ENCODE measurements around the gene ITGA1. TPM values are rescaled to one million over a fixed set of nuclear protein-coding genes. Genes with fewer than 3 reads are reported as not detected.
A peak's percentile ranks its signal among the peaks of the same experiment; 100 is the strongest.

ITGA1 gene
- total RNA-seq, 1 experiment from 2014 or later: 4.0 TPM

DNA sequence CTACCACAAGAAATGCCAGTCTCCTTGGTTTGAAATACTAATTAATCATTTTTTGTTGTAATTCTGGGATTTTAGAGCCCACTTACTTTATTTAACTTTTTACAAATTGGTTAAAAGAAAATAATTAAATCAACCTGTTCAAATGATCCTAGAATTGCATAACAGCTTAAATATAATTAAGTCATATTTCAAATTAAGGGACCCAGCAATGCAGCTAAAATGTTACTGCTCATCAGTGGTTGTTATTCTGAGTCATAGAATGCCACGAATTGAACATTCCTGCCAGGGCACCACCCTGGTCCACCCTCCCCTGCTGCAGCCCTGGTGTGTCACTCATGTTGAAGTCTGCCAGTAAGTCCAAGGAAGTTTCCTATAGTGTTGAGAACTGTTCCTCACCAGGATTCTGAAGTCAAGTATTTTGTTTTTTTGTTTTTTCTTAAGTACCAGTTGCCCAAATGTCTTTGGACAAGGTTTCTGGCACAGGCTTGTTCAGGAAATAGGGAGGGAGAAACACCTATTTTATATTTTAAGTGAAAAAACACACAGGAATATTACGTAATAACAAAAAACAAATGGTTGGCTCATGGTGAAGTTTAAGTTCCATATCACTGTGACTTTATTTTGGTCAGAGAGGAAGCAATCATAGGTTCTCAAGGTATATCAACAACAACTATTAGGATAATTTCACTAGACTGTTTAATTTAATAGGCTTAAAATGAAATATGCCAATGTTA lies 4.3 kb upstream of the ITGA1 start:
- H4K20me1 ChIP-seq (ENCODE audit: insufficient read depth): no peaks in the 10 kb centered on the region
- peaks cover 21% of the 10 kb centered on the region for H3K4me1 ChIP-seq (replicated peaks; ENCODE audit: insufficient read depth)
- POLR2A ChIA-PET (ENCODE audit: unreplicated experiment): no interaction called here
- intact Hi-C loops (cut with micrococcal nuclease; ENCODE audit: unreplicated experiment): no loop called here
- no TSS peak for BruUV-seq (replicated peaks)
- H3F3A ChIP-seq (ENCODE audit: insufficient read depth, low read depth): peaks cover 14% of the 10 kb centered on the region; the same call in 1 of the 2 replicates
- H3K27me3 ChIP-seq (ENCODE audit: insufficient read depth, low read depth): no peaks in the 10 kb centered on the region
- H3K79me2 ChIP-seq (ENCODE audit: low read depth): no peaks in the 10 kb centered on the region
- DNase-seq: peak in 1 of 2 experiments; percentile 56
- CTCF ChIA-PET: no interaction called here
- no peak overlapping the region for H3K4me2 ChIP-seq
- H3K36me3 ChIP-seq (ENCODE audit: low read depth): no peaks in the 10 kb centered on the region
- H3K9me2 ChIP-seq (ENCODE audit: insufficient read depth): no peaks in the 10 kb centered on the region
- no peak overlapping the region for H2AFZ ChIP-seq
- TF ChIP-seq, protein P1, sequence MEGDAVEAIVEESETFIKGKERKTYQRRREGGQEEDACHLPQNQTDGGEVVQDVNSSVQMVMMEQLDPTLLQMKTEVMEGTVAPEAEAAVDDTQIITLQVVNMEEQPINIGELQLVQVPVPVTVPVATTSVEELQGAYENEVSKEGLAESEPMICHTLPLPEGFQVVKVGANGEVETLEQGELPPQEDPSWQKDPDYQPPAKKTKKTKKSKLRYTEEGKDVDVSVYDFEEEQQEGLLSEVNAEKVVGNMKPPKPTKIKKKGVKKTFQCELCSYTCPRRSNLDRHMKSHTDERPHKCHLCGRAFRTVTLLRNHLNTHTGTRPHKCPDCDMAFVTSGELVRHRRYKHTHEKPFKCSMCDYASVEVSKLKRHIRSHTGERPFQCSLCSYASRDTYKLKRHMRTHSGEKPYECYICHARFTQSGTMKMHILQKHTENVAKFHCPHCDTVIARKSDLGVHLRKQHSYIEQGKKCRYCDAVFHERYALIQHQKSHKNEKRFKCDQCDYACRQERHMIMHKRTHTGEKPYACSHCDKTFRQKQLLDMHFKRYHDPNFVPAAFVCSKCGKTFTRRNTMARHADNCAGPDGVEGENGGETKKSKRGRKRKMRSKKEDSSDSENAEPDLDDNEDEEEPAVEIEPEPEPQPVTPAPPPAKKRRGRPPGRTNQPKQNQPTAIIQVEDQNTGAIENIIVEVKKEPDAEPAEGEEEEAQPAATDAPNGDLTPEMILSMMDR (conservative IDR thresholded peaks at IDR 0.05): no peak
- no peak for TF ChIP-seq EZH2 (IDR thresholded peaks at IDR 0.05; ENCODE audit: low read depth)
- no peaks in the 10 kb centered on the region for H3K9me3 ChIP-seq (ENCODE audit: insufficient read depth, low read depth)
- no peak overlapping the region for H3K4me3 ChIP-seq
- no peak overlapping the region for H3K27ac ChIP-seq

- H2AFZ ChIP-seq: no peak overlapping the region
- ChIA-PET POLR2A (ENCODE audit: unreplicated experiment) (no interaction called here), CTCF (no interaction called here)
- H3K9me3 ChIP-seq (ENCODE audit: insufficient read depth, low read depth): no peaks in the 10 kb centered on the region
- no peak overlapping the region for H3K27ac ChIP-seq
- no peaks in the 10 kb centered on the region for H3K79me2 ChIP-seq (ENCODE audit: low read depth)
- peaks cover 29% of the 10 kb centered on the region for H3K4me1 ChIP-seq (replicated peaks; ENCODE audit: insufficient read depth)
- no peaks in the 10 kb centered on the region for H3K27me3 ChIP-seq (ENCODE audit: insufficient read depth, low read depth)
- intact Hi-C loops (cut with micrococcal nuclease; ENCODE audit: unreplicated experiment): loop anchor here (5.0 kb wide), 2 partner anchors 203 to 313 kb away; partner anchors contain the start of gene ITGA2
- H3K4me2 ChIP-seq: no peak overlapping the region
- H3K9me2 ChIP-seq (ENCODE audit: insufficient read depth): no peaks in the 10 kb centered on the region
- H3K36me3 ChIP-seq (ENCODE audit: low read depth): no peaks in the 10 kb centered on the region
- DNase-seq: no peak
- TF ChIP-seq, protein P1 (conservative IDR thresholded peaks at IDR 0.05): no peak
- no peak for TF ChIP-seq EZH2 (IDR thresholded peaks at IDR 0.05; ENCODE audit: low read depth)
- no TSS peak for BruUV-seq (replicated peaks)
- no peak overlapping the region for H3K4me3 ChIP-seq
- no peaks in the 10 kb centered on the region for H4K20me1 ChIP-seq (ENCODE audit: insufficient read depth)
- H3F3A ChIP-seq (ENCODE audit: insufficient read depth, low read depth): peaks cover 15% of the 10 kb centered on the region; the same call in 1 of the 2 replicates
Measured at GRCh38 chr5:52784737-52785136, 3.0 kb upstream of the ITGA1 start.

GRCh38 chr5:52786391-52786790 lies 1.3 kb upstream of the ITGA1 start:
- H3K9me3 ChIP-seq (ENCODE audit: insufficient read depth, low read depth): no peaks in the 10 kb centered on the region
- no peaks in the 10 kb centered on the region for H4K20me1 ChIP-seq (ENCODE audit: insufficient read depth)
- no peak overlapping the region for H3K4me3 ChIP-seq
- H3K9me2 ChIP-seq (ENCODE audit: insufficient read depth): no peaks in the 10 kb centered on the region
- intact Hi-C loops (cut with micrococcal nuclease; ENCODE audit: unreplicated experiment): loop anchor here (5.0 kb wide), 2 partner anchors 201 to 311 kb away; partner anchors contain the start of gene ITGA2
- peak overlapping the region; percentile 83 for H3K4me2 ChIP-seq
- no peak for DNase-seq
- no peak for TF ChIP-seq EZH2 (IDR thresholded peaks at IDR 0.05; ENCODE audit: low read depth)
- TF ChIP-seq, protein P1 (conservative IDR thresholded peaks at IDR 0.05): no peak
- H3K27ac ChIP-seq: no peak overlapping the region
- no peak overlapping the region for H2AFZ ChIP-seq
- no peaks in the 10 kb centered on the region for H3K36me3 ChIP-seq (ENCODE audit: low read depth)
- CTCF ChIA-PET: no interaction called here
- no TSS peak for BruUV-seq (replicated peaks)
- peaks cover 15% of the 10 kb centered on the region; the same call in 1 of the 2 replicates for H3F3A ChIP-seq (ENCODE audit: insufficient read depth, low read depth)
- no peaks in the 10 kb centered on the region for H3K27me3 ChIP-seq (ENCODE audit: insufficient read depth, low read depth)
- POLR2A ChIA-PET (ENCODE audit: unreplicated experiment): no interaction called here
- no peaks in the 10 kb centered on the region for H3K79me2 ChIP-seq (ENCODE audit: low read depth)
- peaks cover 29% of the 10 kb centered on the region for H3K4me1 ChIP-seq (replicated peaks; ENCODE audit: insufficient read depth)
